Breast epithelium (tissue), 3 donors: ENCODE measurements around the gene NRCAM.

Experiments used
- POLR2A ChIP-seq: fragments of 450-650 bp; IDR thresholded peaks from one replicate; pipeline ENCODE4 v1.6.1; 2016; ENCODE audit warnings: antibody characterized with exemption, mild to moderate bottlenecking, moderate library complexity
- POLR2AphosphoS5 ChIP-seq, 3 donors: sonication (generic); formaldehyde crosslinking; IDR thresholded peaks; one replicate each; pipeline ENCODE4 v1.6.1; 2017; ENCODE audit warnings: antibody characterized with exemption in 3 of 3
- TF ChIP-seq, protein P1 (sequence below), 3 donors: fragments of 450-650 bp; IDR thresholded peaks; one replicate each; pipeline ENCODE4 v1.5.1; 2016 to 2017; ENCODE audit warnings: antibody characterized with exemption in 3 of 3, mild to moderate bottlenecking in 3 of 3, moderate library complexity in 3 of 3

DNA sequence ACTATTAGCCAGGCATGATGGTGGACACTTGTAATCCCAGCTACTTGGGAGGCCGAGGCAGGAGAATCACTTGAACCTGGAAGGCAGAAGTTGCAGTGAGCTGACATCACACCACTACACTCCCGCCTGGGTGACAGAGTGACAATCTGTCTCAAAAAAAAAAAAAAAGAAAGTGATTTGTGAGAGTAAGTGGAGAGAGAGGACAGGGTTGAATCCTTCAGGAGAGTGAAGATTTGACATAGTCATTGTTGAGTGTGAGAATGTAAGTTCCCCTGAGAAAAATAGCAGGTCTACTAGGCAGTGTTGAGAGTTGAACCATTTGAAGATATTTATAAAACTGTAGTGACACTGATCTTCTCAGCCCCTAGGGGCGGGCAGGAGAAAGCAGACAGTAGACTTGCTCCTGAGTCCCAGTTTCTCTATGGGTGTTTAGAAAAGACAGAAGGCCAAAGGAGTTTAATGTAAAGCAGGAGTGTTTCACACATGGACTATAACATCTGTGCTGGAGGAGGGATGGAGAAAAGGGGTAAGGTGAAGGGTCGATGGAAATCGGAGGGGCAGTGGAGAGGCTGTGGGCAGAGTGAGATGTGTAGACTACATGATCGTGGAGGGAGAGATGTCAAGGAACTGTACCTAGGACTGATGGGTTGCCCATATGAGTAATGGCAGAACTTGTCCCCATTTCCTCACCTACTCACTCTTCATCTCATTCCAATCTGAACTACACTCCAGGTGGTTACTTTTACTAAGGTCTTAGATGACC is 312.4 kb downstream of the NRCAM start:
- TF ChIP-seq, protein P1, sequence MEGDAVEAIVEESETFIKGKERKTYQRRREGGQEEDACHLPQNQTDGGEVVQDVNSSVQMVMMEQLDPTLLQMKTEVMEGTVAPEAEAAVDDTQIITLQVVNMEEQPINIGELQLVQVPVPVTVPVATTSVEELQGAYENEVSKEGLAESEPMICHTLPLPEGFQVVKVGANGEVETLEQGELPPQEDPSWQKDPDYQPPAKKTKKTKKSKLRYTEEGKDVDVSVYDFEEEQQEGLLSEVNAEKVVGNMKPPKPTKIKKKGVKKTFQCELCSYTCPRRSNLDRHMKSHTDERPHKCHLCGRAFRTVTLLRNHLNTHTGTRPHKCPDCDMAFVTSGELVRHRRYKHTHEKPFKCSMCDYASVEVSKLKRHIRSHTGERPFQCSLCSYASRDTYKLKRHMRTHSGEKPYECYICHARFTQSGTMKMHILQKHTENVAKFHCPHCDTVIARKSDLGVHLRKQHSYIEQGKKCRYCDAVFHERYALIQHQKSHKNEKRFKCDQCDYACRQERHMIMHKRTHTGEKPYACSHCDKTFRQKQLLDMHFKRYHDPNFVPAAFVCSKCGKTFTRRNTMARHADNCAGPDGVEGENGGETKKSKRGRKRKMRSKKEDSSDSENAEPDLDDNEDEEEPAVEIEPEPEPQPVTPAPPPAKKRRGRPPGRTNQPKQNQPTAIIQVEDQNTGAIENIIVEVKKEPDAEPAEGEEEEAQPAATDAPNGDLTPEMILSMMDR (IDR thresholded peaks at IDR 0.05) = no peak
- TF ChIP-seq POLR2A (no peak), POLR2AphosphoS5 (IDR thresholded peaks at IDR 0.05) (no peak)
